Smooth muscle cell of trachea (primary cell): Measurements from ENCODE around the gene OR5AP2. TPM values are rescaled to one million over a fixed set of nuclear protein-coding genes. Genes with fewer than 3 reads are reported as not detected.

Source experiments
- total RNA-seq: library from RNA; depleted of rRNA; stranded (reverse); fragments of >200 nt; gene quantifications from 2 replicates; pipeline ENCODE4 v1.2.1, GENCODE V29; 2014

Gene OR5AP2
- total RNA-seq: not detected in 2 replicates

GRCh38 chr11:56642339-56642738, at the start of gene OR5AP2:
Gene OR5AP2 (minus strand): TSS chr11:56642439. CDS start chr11:56642439, 0 bp downstream.

GRCh38 chr11:56663386-56663785, 21.1 kb upstream of the OR5AP2 start, which contains the start of gene OR5AR1:
Gene OR5AR1 (plus strand): TSS chr11:56663686. CDS start chr11:56663686, 0 bp downstream.

Other genes with a start within 250 kb of the OR5AP2 start
- not detected in 2 replicates for gene OR5AL1, start 229.7 kb downstream of the OR5AP2 start, total RNA-seq
- gene OR5M3, start 169.1 kb downstream of the OR5AP2 start, total RNA-seq: not detected in 2 replicates
- gene OR5M8, start 151.1 kb downstream of the OR5AP2 start, total RNA-seq: not detected in 2 replicates
- gene OR5M11, start 99.2 kb downstream of the OR5AP2 start, total RNA-seq: not detected in 2 replicates
- not detected in 2 replicates for gene OR5M10, start 64.7 kb downstream of the OR5AP2 start, total RNA-seq
- not detected in 2 replicates for gene OR5M1, start 27.6 kb downstream of the OR5AP2 start, total RNA-seq
- gene OR5AR1, start 21.2 kb upstream of the OR5AP2 start, total RNA-seq: not detected in 2 replicates
- not detected in 2 replicates for gene OR9G1, start 56.7 kb upstream of the OR5AP2 start, total RNA-seq
- not detected in 2 replicates for gene OR9G4, start 106.3 kb upstream of the OR5AP2 start, total RNA-seq